ENCODE measurements around the gene MYLK3.

Gene MYLK3

GRCh38 chr16:46757339-46758050 lies 9.4 kb upstream of the MYLK3 start:
- no peak for DNase-seq

- DNase-seq = no peak
These were observed 8.6 kb upstream of the MYLK3 start for GRCh38 chr16:46756772-46757171.

GRCh38 chr16:46753015-46753414 lies 4.9 kb upstream of the MYLK3 start:
- no peak for DNase-seq

GRCh38 chr16:46751381-46751780 lies 3.2 kb upstream of the MYLK3 start:
- no peak for DNase-seq

- no peak for DNase-seq
These were observed 896 bp upstream of the MYLK3 start for GRCh38 chr16:46748775-46749705.

- DNase-seq = no peak
These were observed 1.0 kb downstream of the MYLK3 start for GRCh38 chr16:46746821-46747776.

GRCh38 chr16:46745617-46746016 lies 2.5 kb downstream of the MYLK3 start:
- no peak for DNase-seq

GRCh38 chr16:46743232-46743719 lies 4.9 kb downstream of the MYLK3 start:
- DNase-seq = peak; percentile 70 to 79

GRCh38 chr16:46739934-46740333 lies 8.2 kb downstream of the MYLK3 start:
- DNase-seq = no peak

- no peak for DNase-seq
These were observed 10.4 kb downstream of the MYLK3 start for GRCh38 chr16:46737621-46738214.

- no peak for DNase-seq
These were observed 11.4 kb downstream of the MYLK3 start for GRCh38 chr16:46736695-46737094.

- DNase-seq = no peak
These were observed 14.8 kb downstream of the MYLK3 start for GRCh38 chr16:46733319-46733830.

GRCh38 chr16:46732561-46732960 lies 15.6 kb downstream of the MYLK3 start:
- no peak for DNase-seq

GRCh38 chr16:46731691-46732555 lies 16.2 kb downstream of the MYLK3 start:
- DNase-seq = no peak

GRCh38 chr16:46730801-46731690 lies 17.1 kb downstream of the MYLK3 start:
- no peak for DNase-seq

GRCh38 chr16:46730126-46730525 lies 18.0 kb downstream of the MYLK3 start:
- no peak for DNase-seq

GRCh38 chr16:46729326-46729995 lies 18.7 kb downstream of the MYLK3 start:
- DNase-seq = no peak

- DNase-seq = no peak
These were observed 19.3 kb downstream of the MYLK3 start for GRCh38 chr16:46728806-46729205.

- no peak for DNase-seq
These were observed 20.5 kb downstream of the MYLK3 start for GRCh38 chr16:46727630-46728029.

All from Kasumi-1 (cell line).